Stimulated activated CD8-positive, alpha-beta memory T cell treated with anti-CD3 and anti-CD28 coated beads, Interleukin-12 subunit alpha, Interleukin-12 subunit beta, amount 100 ng/mL, for 4 hours (primary cell): ENCODE results near the gene TMOD4.
"Not testable (repeated sequence)": the region's sequence is repeated elsewhere in the genome, so short reads cannot be mapped to it uniquely, and the experiment has no call there.

ENCODE experiments used
- DNase-seq: peaks from one replicate; pipeline ENCODE4 v3.0.0-alpha.2; 2020; ENCODE audit warnings: low read depth

The TMOD4 gene

DNA sequence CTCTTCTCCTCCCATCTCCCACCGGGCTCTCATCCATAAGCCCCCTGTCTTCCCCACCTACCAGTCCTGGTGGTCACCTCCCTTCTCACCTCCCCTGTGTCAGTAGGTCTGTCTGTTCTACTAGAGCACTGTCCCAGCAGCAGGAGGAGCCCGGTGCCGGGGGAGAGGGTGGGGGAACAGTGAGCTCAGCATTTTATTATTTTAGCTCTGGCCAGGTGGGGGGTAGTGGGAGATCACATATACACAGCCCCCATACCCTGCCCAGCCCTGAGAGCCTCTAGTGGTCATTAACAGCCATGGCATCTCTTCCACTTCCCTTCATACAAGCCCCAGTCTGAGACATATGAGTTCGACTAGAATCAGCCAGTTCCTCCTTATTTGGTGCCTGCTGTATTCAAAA is at the start of gene TMOD4:
Gene TMOD4 (minus strand): TSS at position 119 of the 400 bp plus-strand sequence. CDS start 1,106 bp downstream, outside the sequence.
- no peak for DNase-seq

DNA sequence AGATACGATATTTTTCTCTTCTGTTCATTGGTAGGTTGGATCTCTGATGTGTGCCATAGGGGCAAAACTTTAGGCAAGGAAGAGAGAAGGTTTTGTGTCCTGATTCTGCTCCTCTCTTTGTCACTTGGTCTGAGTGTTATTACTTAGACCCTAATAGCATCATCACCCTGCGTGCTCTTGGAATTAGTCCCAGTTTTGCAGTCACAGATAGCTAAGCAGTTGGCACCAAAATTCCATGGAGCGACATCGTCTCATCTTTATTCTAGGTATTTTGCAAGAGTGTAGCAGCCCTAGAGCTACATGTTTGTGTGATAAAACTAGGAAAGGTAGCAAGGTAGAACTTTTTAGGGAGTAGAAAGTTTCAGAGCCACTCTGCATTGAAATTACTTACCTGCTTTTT is 46.3 kb upstream of the TMOD4 start:
- DNase-seq = no peak

DNA sequence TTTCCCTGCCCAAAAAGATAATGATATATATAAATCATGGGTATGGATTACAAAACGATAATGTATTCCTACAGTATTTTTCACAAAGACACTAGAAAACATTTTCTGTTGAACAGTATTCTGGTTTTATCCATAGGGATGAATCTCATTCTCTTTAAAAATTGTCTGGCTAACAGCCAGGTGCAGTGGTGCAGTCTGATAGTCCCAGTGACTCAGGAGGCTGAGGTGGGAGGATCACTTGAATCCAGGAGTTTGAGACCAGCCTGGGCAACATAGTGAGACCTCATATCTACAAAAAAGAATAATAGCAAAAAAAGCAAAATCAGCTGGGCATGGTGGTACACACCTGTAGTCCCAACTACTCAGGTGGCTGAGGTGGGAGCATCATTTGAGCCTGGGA is 45.8 kb upstream of the TMOD4 start:
- DNase-seq = no peak

DNA sequence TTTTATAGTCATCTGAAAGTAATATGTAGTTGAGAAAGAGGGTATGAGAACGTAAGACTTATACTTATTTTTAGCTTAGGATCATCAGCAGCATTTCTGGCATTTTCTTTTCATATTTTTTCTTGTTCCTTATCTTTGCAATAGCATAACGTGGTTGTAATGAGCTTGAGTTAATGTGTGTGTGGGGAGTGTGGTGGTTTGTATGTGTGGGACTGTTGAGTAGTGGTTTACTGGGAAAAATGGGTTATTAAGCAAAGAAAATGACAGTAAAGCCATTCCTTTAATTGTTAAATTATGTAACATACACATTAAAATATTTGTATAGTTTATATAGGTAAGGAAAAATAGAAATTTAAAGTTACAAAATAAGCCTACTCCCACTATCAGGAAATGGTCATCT is 37.8 kb upstream of the TMOD4 start:
- no peak for DNase-seq

DNA sequence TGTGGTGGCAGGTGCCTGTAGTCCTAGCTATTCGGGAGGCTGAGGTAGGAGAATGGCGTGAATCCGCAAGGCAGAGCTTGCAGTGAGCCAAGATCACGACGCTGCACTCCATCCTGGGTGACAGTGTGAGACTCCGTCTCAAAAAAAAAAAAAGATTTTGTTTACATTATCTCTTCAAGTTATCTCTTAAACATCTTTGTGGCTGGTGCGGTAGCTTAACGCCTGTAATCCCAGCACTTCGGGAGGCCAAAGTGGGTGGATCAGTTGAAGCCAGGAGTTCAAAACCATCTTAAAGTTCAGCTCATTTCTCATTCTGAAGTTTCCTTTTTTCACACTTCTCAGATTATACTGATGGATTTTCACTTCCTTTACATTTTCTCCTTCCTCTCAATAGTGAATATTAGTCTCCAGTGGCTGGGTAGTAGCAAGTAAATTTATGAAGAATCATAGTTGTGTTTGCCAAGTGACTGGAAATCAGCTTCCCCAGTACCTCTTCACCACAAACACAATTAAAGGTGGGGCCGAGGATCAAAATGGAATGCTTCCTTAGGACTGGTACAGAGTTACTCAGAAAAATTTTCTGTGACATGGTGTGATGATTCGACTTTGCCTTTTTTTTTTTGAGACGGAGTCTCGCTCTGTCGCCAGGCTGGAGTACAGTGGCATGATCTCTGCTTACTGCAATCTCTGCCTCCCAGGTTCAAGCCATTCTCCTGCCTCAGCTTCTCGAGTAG is 36.4 kb upstream of the TMOD4 start:
- DNase-seq = no peak

DNA sequence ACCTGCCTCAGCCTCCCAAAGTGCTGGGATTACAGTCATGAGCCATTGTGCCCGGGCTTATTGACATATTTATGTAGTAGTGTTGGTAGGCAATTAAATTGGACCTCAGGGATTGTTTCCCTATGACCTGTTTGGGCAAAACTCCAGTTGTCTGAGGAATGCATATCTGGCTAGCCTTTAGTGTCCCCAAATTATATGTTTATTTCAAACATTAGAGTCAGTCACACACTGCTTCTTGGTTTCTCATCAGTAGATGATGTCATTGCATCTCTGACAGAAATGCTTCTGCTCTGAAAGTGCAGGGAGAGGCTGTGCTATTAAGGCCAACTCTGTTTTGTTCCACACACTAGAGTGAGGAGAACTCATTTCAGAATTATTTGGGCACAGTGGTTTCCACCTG is 35.0 kb upstream of the TMOD4 start:
- DNase-seq = no peak

- DNase-seq = not testable (repeated sequence)
These were observed 29.7 kb upstream of the TMOD4 start for GRCh38 chr1:151205381-151205965.

DNA sequence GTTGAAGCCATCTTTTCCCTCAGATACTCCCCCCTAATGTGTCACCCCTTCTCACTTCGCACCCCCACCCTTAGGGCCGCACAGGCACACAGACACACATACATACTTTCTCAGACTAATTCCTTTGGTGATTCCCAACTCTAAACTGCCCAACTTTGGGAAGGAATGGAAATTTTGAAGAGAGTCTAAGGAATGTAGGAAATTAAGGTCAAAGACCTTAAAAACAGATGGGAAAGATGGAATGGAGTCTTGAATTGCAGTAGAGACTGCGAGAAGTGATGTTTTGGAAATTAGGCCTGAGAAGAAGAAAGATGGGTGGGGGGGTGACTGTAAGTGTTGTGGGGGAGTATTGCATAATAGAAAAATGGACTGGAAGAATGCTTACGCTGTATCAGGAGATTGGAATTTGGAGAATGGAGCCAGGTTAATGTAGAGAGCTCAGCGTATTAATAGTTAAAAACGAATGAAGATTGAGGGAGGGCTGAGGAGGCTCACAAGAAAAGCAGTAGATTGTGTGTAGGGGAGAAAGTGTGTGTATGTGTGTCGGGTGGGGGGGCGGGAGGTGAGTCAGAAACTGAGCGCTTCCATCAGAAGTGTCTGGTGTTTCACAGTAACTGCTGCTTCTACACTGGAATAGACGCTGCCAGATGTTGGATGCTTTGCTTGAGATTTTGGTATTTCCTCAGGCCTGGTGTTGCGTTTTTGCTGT is 24.2 kb upstream of the TMOD4 start:
- DNase-seq = no peak

- peak; percentile 95 for DNase-seq
These were observed 22.7 kb upstream of the TMOD4 start, which contains the start of gene PIP5K1A for GRCh38 chr1:151198254-151199127. Gene PIP5K1A (plus strand): TSS chr1:151198552. CDS start chr1:151198997, 445 bp downstream.

DNA sequence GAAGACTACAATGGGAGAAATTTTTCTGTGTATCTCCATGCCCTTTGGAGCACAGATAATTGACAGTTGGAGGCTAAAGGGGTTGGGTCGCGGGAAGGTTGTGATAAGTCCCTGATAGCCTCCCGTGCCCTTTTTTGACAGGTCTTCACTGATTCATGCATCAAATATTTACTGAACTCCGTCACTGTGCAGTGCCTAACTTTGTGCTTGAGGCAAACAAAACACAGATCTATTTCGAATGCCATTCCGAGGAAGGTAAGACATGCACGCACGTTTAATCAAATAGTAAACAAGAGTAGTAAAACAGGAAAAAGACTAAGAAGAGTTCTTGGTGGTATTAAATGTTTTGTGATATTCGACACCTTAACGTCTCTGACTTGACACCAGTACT is 22.1 kb upstream of the TMOD4 start:
- DNase-seq = no peak

- DNase-seq = no peak
These were observed 20.6 kb upstream of the TMOD4 start for GRCh38 chr1:151196292-151196800.

GRCh38 chr1:151194894-151195594 is 19.3 kb upstream of the TMOD4 start:
- not testable (repeated sequence) for DNase-seq

DNA sequence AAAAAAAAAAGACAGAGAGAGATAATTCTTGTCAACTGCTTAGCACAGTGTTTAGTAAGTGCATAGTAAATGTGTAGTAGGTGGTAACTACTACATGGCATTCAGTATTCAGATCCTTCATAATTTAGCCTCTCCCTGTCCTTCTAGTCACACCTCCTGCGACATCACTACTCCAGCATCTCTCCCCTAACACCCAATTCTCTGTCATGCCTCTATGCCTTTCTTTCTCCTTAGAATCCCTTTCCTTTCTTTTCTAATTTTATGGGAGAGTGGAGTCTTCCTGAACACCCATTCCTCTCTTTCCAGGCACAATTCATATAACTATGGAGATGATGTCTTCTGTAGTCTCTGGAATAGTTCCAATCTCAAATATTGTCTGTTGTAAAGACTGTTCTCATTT is 18.1 kb upstream of the TMOD4 start:
- DNase-seq = no peak

GRCh38 chr1:151193304-151193703 is 17.5 kb upstream of the TMOD4 start:
- no peak for DNase-seq

DNA sequence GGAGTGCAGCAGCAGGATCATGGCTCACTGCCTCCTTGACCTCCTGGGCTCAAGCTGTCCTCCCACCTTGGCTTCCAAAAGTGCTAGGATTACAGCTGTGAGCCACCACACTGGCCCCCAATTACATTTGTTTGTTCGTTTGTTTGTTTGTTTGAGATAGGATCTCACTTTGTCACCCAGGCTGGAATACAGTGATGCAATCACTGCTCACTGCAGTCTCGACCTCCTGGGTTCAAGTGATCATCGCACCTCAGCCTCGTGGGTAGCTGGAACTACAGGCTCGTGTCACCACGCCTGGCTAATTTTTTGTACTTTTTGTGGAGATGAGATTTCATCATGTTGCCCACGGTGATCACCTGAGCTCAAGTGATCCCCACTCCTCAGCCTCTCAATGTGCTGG is 16.3 kb upstream of the TMOD4 start:
- DNase-seq = no peak

GRCh38 chr1:151189637-151190445 is 14.1 kb upstream of the TMOD4 start, which contains the start of gene VPS72:
Gene VPS72 (minus strand): TSS chr1:151190197. CDS start chr1:151190121, 76 bp downstream.
- DNase-seq = peak; percentile 72

DNA sequence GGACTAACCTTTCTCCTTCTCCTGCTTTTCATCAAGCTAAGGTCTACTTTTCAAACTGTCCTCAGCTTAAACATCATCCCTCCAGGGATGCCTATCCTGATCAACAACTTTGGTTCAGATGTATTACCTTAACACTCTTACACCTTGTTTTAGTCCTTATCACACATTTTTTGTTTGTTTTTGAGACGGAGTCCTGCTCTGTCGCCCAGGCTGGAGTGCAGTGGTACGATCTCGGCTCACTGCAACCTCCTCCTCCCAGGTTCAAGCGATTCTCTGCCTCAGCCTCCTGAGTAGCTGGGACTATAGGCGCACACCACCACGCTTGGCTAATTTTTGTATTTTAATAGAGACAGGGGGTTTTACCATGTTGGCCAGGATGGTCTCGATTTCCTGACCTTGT is 12.9 kb upstream of the TMOD4 start:
- not testable (repeated sequence) for DNase-seq

GRCh38 chr1:151187205-151187604 is 11.4 kb upstream of the TMOD4 start:
- no peak for DNase-seq

GRCh38 chr1:151184211-151184610 is 8.4 kb upstream of the TMOD4 start:
- no peak for DNase-seq

DNA sequence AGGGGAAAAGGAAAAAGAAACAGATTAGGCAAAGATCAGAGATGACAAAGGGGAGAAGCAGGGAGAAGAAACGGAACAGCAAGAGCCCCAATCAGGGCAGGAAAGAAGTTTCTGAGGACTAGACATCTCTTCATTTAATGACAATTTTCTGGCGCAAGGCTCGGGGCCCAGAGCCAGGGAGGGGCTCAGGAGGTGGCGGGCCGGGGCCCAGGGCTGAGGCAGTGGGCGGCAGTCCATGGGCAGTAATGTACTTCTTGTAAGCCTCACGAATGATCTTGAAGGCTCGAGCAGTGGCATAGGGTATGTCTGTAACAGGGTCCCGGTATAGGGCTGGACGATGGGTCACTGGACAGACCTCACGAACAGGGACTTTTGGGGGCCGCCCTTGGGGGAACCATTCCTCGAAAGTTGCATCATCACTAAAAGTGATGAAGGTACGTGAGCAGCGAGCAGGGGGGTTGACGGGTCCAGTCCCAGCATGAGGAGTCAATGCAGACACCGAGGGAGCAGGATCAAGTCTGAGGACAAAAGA is 799 bp upstream of the TMOD4 start:
- DNase-seq = no peak
